Tibial artery (tissue), 4 donors: ENCODE results near the gene SP3.

ENCODE experiments used
- DNase-seq, 2 donors: peaks; one replicate each; pipeline ENCODE4 v3.0.0-alpha.2; 2019
- H3K27ac ChIP-seq, 2 donors: fragments of 200-600 bp; sonication (generic) in 1 of 2; 1 replicate in 1 of 2; 2 replicates in 1 of 2; pipeline ENCODE4 v1.5.1; 2018 to 2019; ENCODE audit warnings: mild to moderate bottlenecking in 1 of 2
- H3K27me3 ChIP-seq, 2 donors: fragments of 200-600 bp; sonication (generic) in 1 of 2; one replicate each; pipeline versions ENCODE4 v1.5.1 to v1.6.0; 2016 to 2019
- H3K36me3 ChIP-seq, 3 donors: fragments of 200-600 bp; sonication (generic) in 2 of 3; one replicate each; pipeline ENCODE4 v1.5.1; 2016 to 2019; ENCODE audit warnings: mild to moderate bottlenecking in 2 of 3
- H3K4me1 ChIP-seq, 4 donors: fragments of 200-600 bp; sonication (generic) in 2 of 4; 1 replicate in 3 of 4; 2 replicates in 1 of 4; pipeline ENCODE4 v1.5.1; 2016 to 2019
- H3K4me3 ChIP-seq, 2 donors: fragments of 200-600 bp; sonication (generic) in 1 of 2; 1 replicate in 1 of 2; 2 replicates in 1 of 2; pipeline ENCODE4 v1.5.1; 2018 to 2019; ENCODE audit warnings: mild to moderate bottlenecking in 2 of 2
- H3K9me3 ChIP-seq, 3 donors: fragments of 200-600 bp; sonication (generic) in 1 of 3; one replicate each; pipeline ENCODE4 v1.5.1; 2016 to 2019
- intact Hi-C: fragments of 100-400 bp; cut with DNase I; formaldehyde crosslinking; loops from one replicate; pipeline ENCODE4 v1.15.0; 2023; ENCODE audit warnings: low total_unique reads
- TF ChIP-seq, protein P1 (sequence below), 2 experiments: fragments of 200-600 bp in 1 of 2; fragments of 450-650 bp in 1 of 2; IDR thresholded peaks; one replicate each; pipeline ENCODE4 v1.5.1; 2017 to 2019; ENCODE audit warnings: antibody characterized with exemption in 2 of 2, mild to moderate bottlenecking in 1 of 2, moderate library complexity in 1 of 2

The SP3 gene

DNA sequence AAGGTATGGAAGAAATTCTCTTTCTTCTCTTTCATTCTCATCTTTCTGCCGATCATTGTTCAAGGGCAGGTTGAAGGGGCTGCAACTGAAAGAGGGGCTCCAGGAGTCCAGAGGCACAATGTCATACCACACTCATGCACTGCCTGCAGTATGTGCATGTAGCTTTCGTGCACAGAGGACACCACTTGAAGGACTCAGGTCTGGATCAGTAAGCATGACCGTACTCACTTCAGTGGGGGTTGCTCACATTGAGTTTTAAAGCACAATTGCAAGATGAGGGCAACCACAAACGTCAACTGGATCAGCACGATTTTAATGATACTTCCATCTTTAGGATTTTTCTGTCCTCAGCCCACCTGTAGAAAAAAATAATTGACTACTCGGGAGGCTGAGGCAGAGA, 84.6 kb downstream of the SP3 start:
- TF ChIP-seq, protein P1, sequence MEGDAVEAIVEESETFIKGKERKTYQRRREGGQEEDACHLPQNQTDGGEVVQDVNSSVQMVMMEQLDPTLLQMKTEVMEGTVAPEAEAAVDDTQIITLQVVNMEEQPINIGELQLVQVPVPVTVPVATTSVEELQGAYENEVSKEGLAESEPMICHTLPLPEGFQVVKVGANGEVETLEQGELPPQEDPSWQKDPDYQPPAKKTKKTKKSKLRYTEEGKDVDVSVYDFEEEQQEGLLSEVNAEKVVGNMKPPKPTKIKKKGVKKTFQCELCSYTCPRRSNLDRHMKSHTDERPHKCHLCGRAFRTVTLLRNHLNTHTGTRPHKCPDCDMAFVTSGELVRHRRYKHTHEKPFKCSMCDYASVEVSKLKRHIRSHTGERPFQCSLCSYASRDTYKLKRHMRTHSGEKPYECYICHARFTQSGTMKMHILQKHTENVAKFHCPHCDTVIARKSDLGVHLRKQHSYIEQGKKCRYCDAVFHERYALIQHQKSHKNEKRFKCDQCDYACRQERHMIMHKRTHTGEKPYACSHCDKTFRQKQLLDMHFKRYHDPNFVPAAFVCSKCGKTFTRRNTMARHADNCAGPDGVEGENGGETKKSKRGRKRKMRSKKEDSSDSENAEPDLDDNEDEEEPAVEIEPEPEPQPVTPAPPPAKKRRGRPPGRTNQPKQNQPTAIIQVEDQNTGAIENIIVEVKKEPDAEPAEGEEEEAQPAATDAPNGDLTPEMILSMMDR (IDR thresholded peaks at IDR 0.05), result no peak
- Histone ChIP-seq H3K27ac (no peak overlapping the region), H3K4me1 (peaks cover 0 to 2% (median 0%) of the 10 kb centered on the region in 4 donors), H3K27me3 (no peaks in the 10 kb centered on the region), H3K9me3 (no peaks in the 10 kb centered on the region), H3K4me3 (no peak overlapping the region), H3K36me3 (no peaks in the 10 kb centered on the region)
- no peak for DNase-seq
- intact Hi-C loops, result no loop called here

DNA sequence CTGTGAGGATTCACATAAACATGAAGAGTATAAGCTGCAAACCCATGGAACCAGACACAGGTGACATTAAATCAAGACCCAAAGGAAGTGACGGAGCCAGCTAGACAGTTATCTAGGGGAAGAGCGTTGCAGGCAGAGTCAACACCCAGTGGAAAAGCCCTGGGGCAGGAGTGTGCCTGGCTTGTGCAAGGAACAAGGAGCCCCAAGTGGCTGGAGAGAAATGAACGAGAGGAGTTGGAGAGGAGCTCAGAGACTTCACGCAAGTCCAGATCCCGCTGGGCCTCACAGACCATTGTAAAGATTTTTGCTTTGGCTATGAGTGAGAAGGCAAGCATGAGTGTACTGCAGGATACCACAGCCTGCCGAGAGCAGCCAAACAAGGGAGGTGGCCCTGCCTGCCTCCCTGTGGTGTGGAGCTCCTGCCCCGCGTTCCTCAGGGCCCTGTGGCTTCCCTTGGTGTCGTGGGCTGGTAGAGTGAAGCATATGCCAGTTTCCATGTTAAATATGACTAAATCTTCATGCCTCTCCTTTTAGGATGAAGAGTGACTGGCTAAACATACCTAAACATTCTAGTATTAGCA, 88.2 kb downstream of the SP3 start:
- Histone ChIP-seq H3K36me3 (no peaks in the 10 kb centered on the region), H3K27me3 (no peaks in the 10 kb centered on the region), H3K9me3 (no peaks in the 10 kb centered on the region), H3K27ac (no peak overlapping the region), H3K4me1 (no peaks in the 10 kb centered on the region), H3K4me3 (no peak overlapping the region)
- no peak for DNase-seq
- intact Hi-C loops, result no loop called here
- TF ChIP-seq, protein P1 (IDR thresholded peaks at IDR 0.05), result no peak

DNA sequence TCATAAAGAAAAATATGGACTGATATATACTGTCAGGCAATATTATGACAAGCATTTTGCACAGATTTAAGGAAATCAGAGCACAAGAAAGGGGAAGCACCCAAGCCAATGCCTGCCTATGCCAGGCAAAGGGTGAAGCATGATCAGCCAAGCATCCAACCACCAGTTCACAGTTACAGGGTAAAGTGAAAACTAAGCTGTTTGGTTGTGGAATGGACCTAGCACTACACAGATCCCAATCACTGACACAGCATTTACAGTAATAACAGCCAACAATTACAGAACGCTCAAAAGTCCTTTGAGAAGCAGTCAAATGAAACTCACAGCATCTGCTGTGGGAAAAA, 90.3 kb downstream of the SP3 start:
- H3K27ac ChIP-seq, result no peak overlapping the region
- no peak for DNase-seq
- no peak overlapping the region for H3K4me3 ChIP-seq
- H3K36me3 ChIP-seq, result no peaks in the 10 kb centered on the region
- H3K4me1 ChIP-seq, result no peaks in the 10 kb centered on the region
- H3K27me3 ChIP-seq, result no peaks in the 10 kb centered on the region
- no peaks in the 10 kb centered on the region for H3K9me3 ChIP-seq
- TF ChIP-seq, protein P1 (IDR thresholded peaks at IDR 0.05), result no peak
- intact Hi-C loops, result no loop called here

DNA sequence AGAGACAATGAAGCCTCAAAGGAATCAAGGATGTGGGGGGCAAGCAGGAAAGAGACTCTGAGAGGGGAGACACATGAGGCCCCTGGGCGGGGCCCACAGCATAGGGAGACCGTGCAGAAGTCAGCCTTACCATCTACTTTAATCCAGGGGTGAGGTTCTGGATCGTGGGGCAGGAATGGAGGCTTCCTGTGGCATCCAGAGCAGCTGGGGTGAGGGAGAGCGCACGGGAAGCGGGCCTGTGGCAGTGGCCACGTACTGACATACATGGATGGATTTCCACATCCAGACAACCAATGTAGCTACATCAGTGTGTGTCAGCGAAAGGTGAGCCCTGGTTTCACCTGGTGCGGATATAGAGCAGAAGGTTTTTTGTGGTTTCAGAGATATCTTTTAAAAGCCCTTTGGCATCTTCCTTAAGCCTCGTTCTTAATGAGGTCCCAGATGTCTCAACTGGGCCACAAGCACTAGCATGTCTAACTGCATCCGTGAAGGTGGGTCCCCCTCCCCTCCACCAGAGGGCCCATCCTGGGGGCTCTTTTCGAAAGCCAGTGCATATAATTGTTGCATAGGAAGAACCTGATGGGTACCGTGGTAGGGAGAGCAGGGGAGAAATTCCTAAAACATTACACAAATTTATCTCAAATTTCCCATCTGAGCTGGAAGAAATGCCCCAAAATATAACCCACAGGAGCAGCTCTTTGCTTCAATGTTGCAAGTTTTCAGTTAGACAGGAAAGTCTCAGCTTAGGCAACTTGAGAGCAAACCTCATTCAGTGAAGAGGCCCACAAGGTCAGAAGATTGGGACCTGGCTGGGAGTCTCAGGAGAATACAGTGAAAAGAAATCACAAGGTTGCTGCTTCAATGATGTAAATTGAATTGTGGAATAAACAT, 90.9 kb downstream of the SP3 start:
- Histone ChIP-seq H3K36me3 (no peaks in the 10 kb centered on the region), H3K27ac (no peak overlapping the region), H3K4me3 (no peak overlapping the region), H3K27me3 (no peaks in the 10 kb centered on the region), H3K9me3 (no peaks in the 10 kb centered on the region), H3K4me1 (no peaks in the 10 kb centered on the region)
- intact Hi-C loops, result no loop called here
- TF ChIP-seq, protein P1 (IDR thresholded peaks at IDR 0.05), result no peak
- DNase-seq, result no peak

DNA sequence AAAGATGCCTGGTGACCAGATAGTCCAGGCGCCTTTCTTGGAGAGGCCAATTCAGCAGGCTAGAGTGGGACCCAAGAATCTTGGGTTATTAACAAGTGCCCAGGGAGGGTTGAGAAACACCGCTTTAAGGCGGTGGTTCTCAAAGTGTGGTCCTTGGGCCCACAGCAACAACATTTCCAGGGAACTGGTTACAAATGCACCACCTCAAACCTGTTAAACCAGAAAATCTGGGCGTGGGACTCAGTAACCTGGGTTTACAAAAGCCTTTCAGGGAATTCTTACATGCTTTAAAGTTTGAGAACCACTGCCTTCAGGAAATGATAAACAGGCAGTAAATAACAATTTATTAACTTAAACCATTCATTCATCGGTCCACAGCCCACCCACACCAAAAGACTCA, 92.5 kb downstream of the SP3 start:
- H3K4me3 ChIP-seq, result no peak overlapping the region
- H3K9me3 ChIP-seq, result no peaks in the 10 kb centered on the region
- no peak for DNase-seq
- no peaks in the 10 kb centered on the region for H3K27me3 ChIP-seq
- H3K36me3 ChIP-seq, result no peaks in the 10 kb centered on the region
- TF ChIP-seq, protein P1 (IDR thresholded peaks at IDR 0.05), result no peak
- no peaks in the 10 kb centered on the region for H3K4me1 ChIP-seq
- intact Hi-C loops, result no loop called here
- H3K27ac ChIP-seq, result no peak overlapping the region
